HG02852 (cell line): ENCODE data around the gene PRRG1.
"Not testable (repeated sequence)": the region's sequence is repeated elsewhere in the genome, so short reads cannot be mapped to it uniquely, and the experiment has no call there.

Source experiments
- ATAC-seq: cut with Tn5 transposase; IDR thresholded peaks from one replicate; pipeline ENCODE4 v1.9.1; 2021; ENCODE audit warnings: mild to moderate bottlenecking, moderate library complexity; ENCODE audit not compliant: unreplicated experiment

The PRRG1 gene

GRCh38 chrX:37349221-37350033 is at the start of gene PRRG1:
Gene PRRG1, plus strand, starts transcription at chrX:37349364. Its CDS starts 56,886 bp downstream, at chrX:37406250.
- no peak for ATAC-seq

DNA sequence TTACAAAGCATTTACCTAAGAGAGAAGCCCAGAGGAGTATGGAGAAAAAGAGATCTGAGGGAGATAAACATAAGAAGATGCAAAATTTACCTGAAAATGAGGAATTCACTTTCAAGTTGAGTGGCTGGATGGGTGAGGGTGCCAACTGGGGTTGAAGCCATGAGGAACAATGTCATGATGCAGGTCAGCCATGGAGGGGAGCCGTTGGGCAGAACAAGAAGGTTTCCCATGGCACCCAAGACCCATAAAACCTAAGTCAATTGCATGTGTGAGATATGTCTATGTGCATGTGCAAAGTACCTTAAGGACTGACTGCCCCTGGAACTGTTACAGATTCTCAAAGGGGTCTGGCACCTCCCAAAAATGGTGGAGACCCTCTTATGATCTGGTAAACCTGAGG is 46.6 kb upstream of the PRRG1 start:
- ATAC-seq, result no peak

DNA sequence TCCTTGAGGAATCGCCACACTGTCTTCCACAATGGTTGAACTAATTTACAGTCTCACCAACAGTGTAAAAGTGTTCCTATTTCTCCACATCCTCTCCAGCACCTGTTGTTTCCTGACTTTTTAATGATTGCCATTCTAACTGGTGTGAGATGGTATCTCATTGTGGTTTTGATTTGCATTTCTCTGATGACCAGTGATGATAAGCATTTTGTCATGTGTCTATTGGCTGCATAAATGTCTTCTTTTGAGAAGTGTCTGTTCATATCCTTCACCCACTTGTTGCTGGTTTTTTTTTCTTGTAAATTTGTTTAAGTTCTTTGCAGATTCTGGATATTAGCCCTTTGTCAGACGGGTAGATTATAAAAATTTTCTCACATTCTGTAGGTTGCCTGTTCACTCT is 43.9 kb upstream of the PRRG1 start:
- not testable (repeated sequence) for ATAC-seq

GRCh38 chrX:37314531-37314930 is 34.6 kb upstream of the PRRG1 start:
- ATAC-seq, result no peak

DNA sequence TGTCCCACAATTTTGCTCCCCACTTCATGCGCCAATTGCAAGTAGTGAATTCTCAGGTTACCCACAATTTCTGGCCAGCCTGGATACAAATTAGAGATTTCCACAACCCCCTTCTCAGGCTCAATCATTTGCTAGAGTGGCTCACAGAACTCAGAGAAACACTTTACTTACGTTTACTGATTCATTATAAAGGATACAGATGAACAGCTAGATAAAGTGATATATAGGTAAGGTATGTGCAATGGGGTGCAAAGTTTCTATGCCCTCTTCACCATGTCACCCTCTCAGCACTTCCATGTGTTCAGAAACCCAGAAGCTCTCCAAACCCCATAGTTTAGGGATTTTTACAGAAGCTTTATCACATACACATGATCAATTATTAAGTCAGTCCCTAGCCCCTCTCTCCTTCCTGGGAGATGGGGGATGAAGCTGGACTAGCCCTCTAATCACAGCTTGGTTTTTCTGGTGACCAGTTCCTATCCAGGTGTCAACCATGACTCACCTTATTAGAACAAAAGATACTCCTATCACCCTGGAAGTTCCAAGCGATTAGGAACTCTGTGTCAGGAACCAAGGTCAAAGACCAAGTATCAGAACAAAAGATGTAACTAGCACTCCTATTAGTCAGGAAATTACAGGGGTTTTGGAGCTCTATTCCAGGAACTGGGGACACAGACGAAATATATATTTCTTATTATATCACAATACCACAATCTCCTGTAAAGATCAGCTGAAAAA is 33.5 kb upstream of the PRRG1 start:
- no peak for ATAC-seq

- no peak for ATAC-seq
Measured at GRCh38 chrX:37320541-37321203, 28.5 kb upstream of the PRRG1 start.

DNA sequence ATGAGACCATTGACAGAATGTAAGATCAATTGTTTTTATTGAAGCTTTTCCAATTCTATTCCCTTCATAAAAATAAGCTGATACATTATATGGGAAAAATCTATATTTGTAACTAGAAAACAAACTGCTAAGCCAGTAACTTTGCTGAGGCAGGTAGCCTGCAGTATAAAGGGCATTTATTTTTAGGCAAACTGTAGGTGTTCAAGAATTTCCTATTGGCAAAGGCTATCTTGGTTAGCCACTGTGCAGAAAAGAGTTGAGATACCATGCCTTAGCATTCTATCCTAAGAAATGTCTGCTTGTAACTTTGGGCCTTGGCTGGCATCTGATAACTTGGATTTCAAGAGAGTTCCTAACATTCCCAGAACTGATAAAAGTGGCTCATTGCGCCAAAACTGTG is 18.5 kb upstream of the PRRG1 start:
- ATAC-seq, result no peak

GRCh38 chrX:37331546-37331945 is 17.6 kb upstream of the PRRG1 start:
- ATAC-seq, result no peak

DNA sequence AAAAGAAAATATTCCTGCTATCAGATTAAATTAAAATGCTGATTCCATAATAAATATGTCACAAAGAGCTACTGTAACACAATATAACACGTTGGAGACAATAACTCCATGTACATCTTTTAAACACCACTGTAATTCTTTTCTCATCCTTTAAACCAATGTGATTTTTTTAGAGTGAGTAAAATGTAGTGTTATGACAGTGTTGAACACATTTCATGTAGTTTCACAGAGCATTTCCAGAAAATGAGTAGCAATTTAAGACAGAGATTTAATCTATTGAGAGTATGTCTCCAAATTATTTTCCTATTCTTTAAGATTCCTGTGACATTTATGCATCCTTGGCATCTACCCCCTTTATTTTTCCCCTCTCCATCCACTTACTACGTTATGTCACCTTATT is 17.1 kb upstream of the PRRG1 start:
- no peak for ATAC-seq

GRCh38 chrX:37332987-37333658 is 16.0 kb upstream of the PRRG1 start:
- no peak for ATAC-seq

- ATAC-seq, result no peak
Measured at GRCh38 chrX:37347420-37347819, 1.7 kb upstream of the PRRG1 start.

DNA sequence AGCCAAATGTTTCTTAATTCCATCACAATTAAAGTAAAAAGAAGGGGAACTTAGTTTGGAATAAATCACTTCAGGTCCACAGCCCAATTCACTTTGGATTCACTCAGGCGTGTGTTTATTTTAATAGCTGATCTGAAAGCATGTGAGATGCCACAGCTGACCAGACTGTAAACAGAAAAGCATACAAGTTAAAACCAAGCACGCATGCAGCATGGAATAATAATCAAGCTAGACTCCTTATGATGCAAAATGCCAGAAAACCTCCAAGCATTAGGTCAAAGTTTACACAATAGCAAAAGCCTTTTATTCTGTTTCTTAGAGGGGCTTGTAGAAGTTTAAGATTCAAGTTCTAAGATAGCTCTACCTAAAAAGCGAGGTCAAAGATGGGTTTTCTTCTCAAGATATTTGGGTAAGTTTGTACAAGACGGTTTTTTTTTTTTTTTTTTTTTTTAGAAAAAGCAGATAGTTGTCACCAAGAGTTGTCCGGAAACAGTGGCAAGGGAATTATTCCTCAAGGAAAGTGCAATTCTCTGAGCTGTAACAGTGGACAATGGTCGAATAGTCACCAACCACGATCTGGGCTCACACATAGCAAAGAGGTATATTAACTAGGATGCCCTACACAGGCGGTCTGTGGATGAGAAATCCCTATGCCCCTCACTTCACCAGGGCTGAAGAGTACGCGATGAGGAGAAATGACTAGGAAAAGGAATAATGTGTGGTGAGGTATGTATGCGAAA is 763 bp upstream of the PRRG1 start:
- no peak for ATAC-seq

DNA sequence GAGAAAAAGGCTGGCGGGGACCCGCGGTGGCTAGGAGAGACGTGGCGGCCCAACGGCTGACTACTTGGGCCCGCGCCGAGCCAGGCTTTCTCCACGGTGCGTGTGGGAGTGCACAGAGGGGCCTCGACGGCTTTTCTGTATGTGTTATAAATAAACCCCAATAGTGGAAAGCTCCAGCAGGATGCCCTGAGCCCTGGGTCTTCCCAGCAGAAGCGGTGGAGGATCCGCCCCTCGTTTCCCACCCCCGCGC is 268 bp upstream of the PRRG1 start:
- no peak for ATAC-seq

GRCh38 chrX:37350034-37350365 is 836 bp downstream of the PRRG1 start:
- no peak for ATAC-seq

DNA sequence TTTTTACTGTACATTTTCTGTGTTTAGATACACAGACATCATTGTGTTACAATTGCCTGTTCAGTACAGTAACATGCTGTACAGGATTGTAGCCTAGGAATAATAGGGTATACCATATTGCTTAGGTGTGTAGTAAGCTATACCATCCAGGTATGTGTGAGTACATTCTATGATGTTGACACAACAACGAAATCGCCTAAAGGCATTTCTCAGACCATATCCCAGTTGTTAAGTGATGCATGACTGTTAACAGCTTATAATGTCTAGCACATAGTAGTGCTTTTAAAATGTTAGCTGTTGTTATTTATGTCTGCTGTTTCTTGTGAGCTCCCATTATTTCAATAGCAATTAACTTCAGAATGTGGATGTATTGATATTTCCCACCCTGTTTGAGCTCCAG is 4.5 kb downstream of the PRRG1 start:
- ATAC-seq, result no peak

DNA sequence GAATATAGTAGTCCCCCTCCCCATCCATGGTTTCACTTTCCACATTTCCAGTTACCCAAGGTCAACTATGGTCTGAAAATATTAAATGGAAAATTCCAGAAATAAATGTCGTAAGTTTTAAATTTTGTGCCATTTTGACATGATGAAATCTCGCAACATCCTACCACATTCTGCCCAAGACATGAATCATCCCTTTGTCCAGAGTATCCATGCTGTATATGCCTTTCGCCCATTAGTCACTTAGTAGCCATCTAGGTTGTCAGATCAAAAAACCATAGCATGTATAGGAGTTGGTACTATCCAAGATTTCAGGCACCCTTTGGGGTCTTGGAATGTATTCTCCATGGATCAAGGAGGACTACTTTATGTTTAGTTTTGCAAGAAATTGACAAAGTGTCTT is 8.3 kb downstream of the PRRG1 start:
- no peak for ATAC-seq

GRCh38 chrX:37361596-37361995 is 12.4 kb downstream of the PRRG1 start:
- no peak for ATAC-seq

DNA sequence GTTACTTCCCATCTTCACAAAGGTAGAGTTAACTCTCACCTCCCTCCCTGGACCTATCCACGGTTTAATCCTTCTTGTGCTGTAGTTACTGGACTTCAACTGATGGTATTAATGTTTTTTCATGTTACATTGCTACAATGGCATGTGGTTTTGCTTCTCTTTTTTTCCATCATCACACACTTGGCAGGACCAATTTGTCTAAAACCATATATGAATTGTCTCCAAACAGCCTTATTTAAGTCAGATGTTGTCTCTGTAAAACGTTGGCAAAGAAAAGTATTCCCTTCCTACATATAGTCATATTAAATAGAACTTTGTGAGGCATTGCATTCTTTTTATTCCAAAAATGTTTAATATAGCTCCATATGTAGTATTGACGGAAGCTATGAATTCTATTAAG is 15.5 kb downstream of the PRRG1 start:
- no peak for ATAC-seq

DNA sequence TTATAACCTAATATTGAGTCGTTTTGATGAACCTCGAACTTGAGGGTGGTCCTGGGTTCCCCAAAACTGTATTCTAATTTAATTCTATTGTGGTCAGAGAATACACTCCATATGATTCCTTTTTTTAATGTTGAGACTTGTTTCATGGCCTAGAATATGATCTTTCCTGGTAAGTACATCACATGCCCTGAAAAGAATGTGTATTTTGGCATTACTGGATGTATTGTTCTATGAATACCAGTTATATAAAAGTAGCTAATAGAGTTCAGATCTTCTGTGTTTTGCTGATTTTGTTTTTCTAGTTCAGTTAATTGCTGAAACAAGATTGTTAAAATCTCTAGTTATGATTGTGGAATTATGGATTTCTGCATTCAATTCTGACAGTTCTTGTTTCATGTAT is 18.8 kb downstream of the PRRG1 start:
- ATAC-seq, result no peak

- no peak for ATAC-seq
Measured at GRCh38 chrX:37370499-37371141, 21.5 kb downstream of the PRRG1 start.

GRCh38 chrX:37371578-37371991 is 22.4 kb downstream of the PRRG1 start:
- no peak for ATAC-seq
